Fibroblast of skin of right biceps (primary cell): Measurements from ENCODE around the gene ZFAND4.
"Not testable (repeated sequence)": the region's sequence is repeated elsewhere in the genome, so short reads cannot be mapped to it uniquely, and the experiment has no call there.

ENCODE experiments used
- DNase-seq: peaks from one replicate; pipeline ENCODE4 v3.0.0-alpha.2; 2013

The ZFAND4 gene

GRCh38 chr10:45672181-45673073, at the start of gene ZFAND4:
Gene ZFAND4, minus strand, starts transcription at chr10:45672772. Its CDS starts 9,047 bp downstream, at chr10:45663725.
- peak; percentile 97 for DNase-seq

- not testable (repeated sequence) for DNase-seq
These were observed 48.9 kb upstream of the ZFAND4 start for GRCh38 chr10:45721503-45721902.

- not testable (repeated sequence) for DNase-seq
These were observed 45.1 kb upstream of the ZFAND4 start for GRCh38 chr10:45717642-45718041.

- DNase-seq: not testable (repeated sequence)
These were observed 44.5 kb upstream of the ZFAND4 start for GRCh38 chr10:45717053-45717452.

GRCh38 chr10:45711223-45711622, 38.7 kb upstream of the ZFAND4 start:
- DNase-seq: not testable (repeated sequence)

GRCh38 chr10:45710200-45710796, 37.7 kb upstream of the ZFAND4 start:
- DNase-seq: not testable (repeated sequence)

- DNase-seq: not testable (repeated sequence)
These were observed 5.9 kb upstream of the ZFAND4 start for GRCh38 chr10:45678467-45678866.

- DNase-seq: no peak
These were observed 2.8 kb upstream of the ZFAND4 start for GRCh38 chr10:45675388-45675787.

GRCh38 chr10:45673074-45673648, 589 bp upstream of the ZFAND4 start:
- peak; percentile 1 for DNase-seq

GRCh38 chr10:45671300-45671699, 1.3 kb downstream of the ZFAND4 start:
- DNase-seq: not testable (repeated sequence)

- not testable (repeated sequence) for DNase-seq
These were observed 2.7 kb downstream of the ZFAND4 start for GRCh38 chr10:45669897-45670296.

- no peak for DNase-seq
These were observed 11.6 kb downstream of the ZFAND4 start for GRCh38 chr10:45660876-45661411.

GRCh38 chr10:45657033-45657926, 15.3 kb downstream of the ZFAND4 start:
- DNase-seq: no peak

- DNase-seq: no peak
These were observed 17.4 kb downstream of the ZFAND4 start for GRCh38 chr10:45655219-45655618.

- not testable (repeated sequence) for DNase-seq
These were observed 17.8 kb downstream of the ZFAND4 start for GRCh38 chr10:45654753-45655141.

GRCh38 chr10:45653454-45653853, 19.1 kb downstream of the ZFAND4 start:
- no peak for DNase-seq

GRCh38 chr10:45652511-45652910, 20.1 kb downstream of the ZFAND4 start:
- DNase-seq: no peak

GRCh38 chr10:45649296-45649695, 23.3 kb downstream of the ZFAND4 start:
- DNase-seq: no peak

GRCh38 chr10:45647118-45647517, 25.5 kb downstream of the ZFAND4 start:
- DNase-seq: no peak

GRCh38 chr10:45646384-45647050, 26.1 kb downstream of the ZFAND4 start:
- DNase-seq: no peak

- DNase-seq: no peak
These were observed 28.0 kb downstream of the ZFAND4 start for GRCh38 chr10:45644527-45644926.

GRCh38 chr10:45640941-45641340, 31.6 kb downstream of the ZFAND4 start:
- DNase-seq: no peak
